Kidney (tissue), 14 donors: ENCODE results near the gene NGRN. TPM values are rescaled to one million over a fixed set of nuclear protein-coding genes. Genes with fewer than 3 reads are reported as not detected.

ENCODE experiments used
- DNase-seq, 5 donors: peaks; one replicate each; pipeline ENCODE4 v3.0.0-alpha.2; 2013 to 2020
- FAIRE-seq: peaks from 2 replicates; lab custom pipeline; 2012; peaks lifted over from hg19 to GRCh38; lab: Jason Lieb, UNC
- H3K27ac ChIP-seq, 2 donors: one replicate each; pipeline ENCODE4 v1.7.0; 2013; ENCODE audit warnings: low read depth in 2 of 2, low read length in 2 of 2, inconsistent platforms in 1 of 2
- H3K27me3 ChIP-seq: one replicate; pipeline ENCODE4 v1.7.1; 2013; ENCODE audit warnings: low read length, inconsistent platforms; ENCODE audit not compliant: control insufficient read depth, insufficient read depth
- H3K36me3 ChIP-seq, 3 donors: one replicate each; pipeline versions ENCODE4 v1.7.0 to v1.7.1; 2013; ENCODE audit warnings: low read length in 3 of 3, control low read depth in 1 of 3, inconsistent platforms in 1 of 3; ENCODE audit not compliant: insufficient read depth in 3 of 3, control insufficient read depth in 2 of 3
- H3K4me1 ChIP-seq, 3 donors: one replicate each; pipeline versions ENCODE4 v1.7.0 to v1.7.1; 2013; ENCODE audit warnings: low read length in 3 of 3, inconsistent platforms in 1 of 3, low read depth in 1 of 3; ENCODE audit not compliant: control insufficient read depth in 2 of 3, insufficient read depth in 2 of 3
- H3K4me3 ChIP-seq, 3 donors: one replicate each; pipeline versions ENCODE4 v1.7.0 to v1.8.1; 2013; ENCODE audit warnings: low read length in 3 of 3, control low read depth in 1 of 3, inconsistent platforms in 1 of 3
- H3K9ac ChIP-seq, 3 donors: one replicate each; pipeline versions ENCODE4 v1.7.0 to v1.7.1; 2013; ENCODE audit warnings: low read length in 3 of 3, control low read depth in 1 of 3, inconsistent platforms in 1 of 3
- H3K9me3 ChIP-seq, 3 donors: one replicate each; pipeline versions ENCODE4 v1.7.0 to v1.7.1; 2013; ENCODE audit warnings: low read length in 3 of 3, control low read depth in 1 of 3, inconsistent platforms in 1 of 3; ENCODE audit not compliant: control insufficient read depth in 2 of 3, insufficient read depth in 1 of 3
- CTCF ChIP-seq: IDR thresholded peaks from 3 replicates; pipeline ENCODE4 v1.5.1; 2012; ENCODE audit warnings: mild to moderate bottlenecking, moderate library complexity, borderline replicate concordance; ENCODE audit not compliant: insufficient read depth; ENCODE audit errors: extremely low read depth
- intact Hi-C: fragments of 100-400 bp; cut with DNase I; formaldehyde crosslinking; loops from one replicate; pipeline ENCODE4 v1.11.1; 2022
- polyA plus RNA-seq: library from polyadenylated mRNA; stranded (reverse); fragments of 350-450 nt; fragmentation: Illumina TruSeq; extraction: RNeasy Lipid Tissue Mini Kit (QIAGEN cat#74804); gene quantifications from one replicate; pipeline ENCODE4 v1.2.3, GENCODE V29; 2014; ENCODE audit warnings: low read depth, low replicate concordance; ENCODE audit not compliant: insufficient read depth
- total RNA-seq: library from RNA; stranded (reverse); fragmentation: NEBNext Ultra II Directional; extraction: Animal tissue kit (Norgen Biotek cat#: 25700); gene quantifications from one replicate; pipeline ENCODE4 v1.2.1, GENCODE V29; 2021
- donor health status: control.
- donor health status: control.
- donor health status: control.
- donor health status: control.
- donor health status: control.
- donor health status: DM: yes; HTN: yes; CAD: no.
- donor health status: Normal renal cell carcinoma (clear cell type).

NGRN gene
- total and polyA plus RNA-seq, 2 donors from 2014 or later, result 81.9 to 93.8 TPM

GRCh38 chr15:90223441-90224165, 41.9 kb upstream of the NGRN start:
- FAIRE-seq (no peak), DNase-seq (no peak)
- peaks cover 6 to 18% (median 17%) of the 10 kb centered on the region in 3 donors for H3K36me3 ChIP-seq
- no peaks in the 10 kb centered on the region for H3K9me3 ChIP-seq
- no peak overlapping the region for H3K4me3 ChIP-seq
- no peak for TF ChIP-seq CTCF
- H3K9ac ChIP-seq, result no peak overlapping the region
- intact Hi-C loops, result no loop called here
- H3K27me3 ChIP-seq, result no peaks in the 10 kb centered on the region
- no peak overlapping the region for H3K27ac ChIP-seq
- peaks cover 0 to 6% (median 5%) of the 10 kb centered on the region in 3 donors for H3K4me1 ChIP-seq

- TF ChIP-seq CTCF, result no peak
- no peak for FAIRE-seq
Observed at GRCh38 chr15:90225047-90225446, 40.4 kb upstream of the NGRN start.

GRCh38 chr15:90225504-90226234, 39.8 kb upstream of the NGRN start:
- Histone ChIP-seq H3K27me3 (no peaks in the 10 kb centered on the region), H3K9ac (no peak overlapping the region), H3K9me3 (no peaks in the 10 kb centered on the region), H3K27ac (no peak overlapping the region), H3K4me3 (no peak overlapping the region), H3K4me1 (peaks cover 0 to 13% (median 9%) of the 10 kb centered on the region in 3 donors), H3K36me3 (peaks cover 5 to 33% (median 26%) of the 10 kb centered on the region in 3 donors)
- DNase-seq (no peak), FAIRE-seq (no peak)
- intact Hi-C loops, result loop anchor here (5.0 kb wide), 1 partner anchor 63 kb away; no protein-coding TSS in a partner anchor
- no peak for TF ChIP-seq CTCF

More at GRCh38 chr15:90225047-90225446, 40.4 kb upstream of the NGRN start:
- H3K9me3 ChIP-seq, result no peaks in the 10 kb centered on the region
- no peak overlapping the region for H3K4me3 ChIP-seq
- H3K9ac ChIP-seq, result no peak overlapping the region
- intact Hi-C loops, result loop anchor here (5.0 kb wide), 1 partner anchor 63 kb away; no protein-coding TSS in a partner anchor
- no peaks in the 10 kb centered on the region for H3K27me3 ChIP-seq
- H3K4me1 ChIP-seq, result peaks cover 0 to 7% (median 6%) of the 10 kb centered on the region in 3 donors
- H3K27ac ChIP-seq, result no peak overlapping the region
- no peak for DNase-seq
- peaks cover 6 to 27% (median 25%) of the 10 kb centered on the region in 3 donors for H3K36me3 ChIP-seq
